Transverse colon (tissue), 4 donors: Measurements from ENCODE around the gene PPP3CA.

Source experiments
- CTCF ChIP-seq, 5 experiments: fragments of 200-600 bp in 3 of 5; fragments of 450-650 bp in 2 of 5; sonication (generic) in 3 of 5; IDR thresholded peaks; 1 replicate in 2 of 5; 2 replicates in 3 of 5; pipeline ENCODE4 v1.5.1; 2016 to 2017; ENCODE audit warnings: antibody characterized with exemption in 5 of 5, inconsistent platforms in 3 of 5, mild to moderate bottlenecking in 2 of 5, moderate library complexity in 1 of 5
- EP300 ChIP-seq: sonication (generic); formaldehyde crosslinking; IDR thresholded peaks from one replicate; pipeline ENCODE4 v1.6.1; 2017; ENCODE audit warnings: antibody characterized with exemption, low read depth
- POLR2A ChIP-seq: fragments of 450-650 bp; IDR thresholded peaks from one replicate; pipeline ENCODE4 v1.6.1; 2016; ENCODE audit warnings: antibody characterized with exemption, mild to moderate bottlenecking, moderate library complexity
- POLR2AphosphoS5 ChIP-seq, 3 donors: sonication (generic); formaldehyde crosslinking; IDR thresholded peaks; one replicate each; pipeline ENCODE4 v1.6.1; 2016; ENCODE audit warnings: antibody characterized with exemption in 3 of 3

GRCh38 chr4:101230801-101231426 lies 116.4 kb downstream of the PPP3CA start:
- TF ChIP-seq POLR2A (no peak), CTCF (IDR thresholded peaks at IDR 0.05) (no peak), POLR2AphosphoS5 (IDR thresholded peaks at IDR 0.05) (no peak), EP300 (no peak)
